Tibial nerve (tissue), 4 donors: ENCODE data around the gene EXD3.

Source experiments
- EP300 ChIP-seq, 2 donors: sonication (generic); formaldehyde crosslinking; IDR thresholded peaks; one replicate each; pipeline ENCODE4 v1.6.1; 2017; ENCODE audit warnings: antibody characterized with exemption in 2 of 2, mild to moderate bottlenecking in 1 of 2
- POLR2A ChIP-seq, 2 donors: fragments of 450-650 bp; IDR thresholded peaks; one replicate each; pipeline ENCODE4 v1.6.1; 2017; ENCODE audit warnings: antibody characterized with exemption in 2 of 2, mild to moderate bottlenecking in 2 of 2, moderate library complexity in 2 of 2
- TF ChIP-seq, protein P1 (sequence below), 5 experiments: fragments of 200-600 bp in 3 of 5; fragments of 450-650 bp in 2 of 5; sonication (generic) in 3 of 5; IDR thresholded peaks; one replicate each; pipeline ENCODE4 v1.5.1; 2016 to 2019; ENCODE audit warnings: antibody characterized with exemption in 5 of 5, mild to moderate bottlenecking in 3 of 5, moderate library complexity in 2 of 5

DNA sequence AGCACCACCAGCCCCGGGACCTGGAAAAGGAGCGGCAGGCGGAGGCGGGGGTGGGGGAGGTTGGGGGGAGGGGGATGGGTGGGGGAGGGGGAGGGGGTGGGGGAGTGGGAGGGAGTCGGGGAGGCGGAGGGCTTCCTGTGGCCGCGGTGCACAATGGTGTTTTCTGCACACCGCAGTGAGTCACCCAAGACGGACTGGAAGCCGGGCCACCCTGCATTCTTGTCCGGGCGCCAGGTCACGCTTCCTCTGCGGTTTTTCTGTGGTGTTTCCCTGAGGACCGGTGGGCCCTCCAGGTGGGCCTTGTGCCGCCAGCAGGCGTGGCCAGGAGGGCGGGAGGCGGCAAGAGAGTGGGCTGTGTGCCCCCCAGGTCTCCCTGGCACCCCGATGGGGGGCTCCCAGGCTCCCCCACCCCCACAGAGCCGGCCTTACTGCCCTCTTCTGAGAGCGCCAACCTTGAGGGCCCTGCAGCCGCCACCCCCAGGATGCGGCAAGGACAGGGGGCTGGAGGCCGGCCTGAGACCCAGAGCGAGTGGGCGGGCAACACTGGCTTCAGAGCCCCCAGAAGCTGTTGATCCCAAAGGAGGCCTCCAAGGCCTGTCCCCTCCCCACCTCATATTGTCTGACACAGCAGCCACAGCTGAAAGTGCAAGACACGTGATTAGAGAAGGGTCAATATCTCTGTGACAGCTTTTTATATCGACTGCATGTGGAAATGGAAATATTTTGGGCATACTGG, 11.1 kb downstream of the EXD3 start:
- TF ChIP-seq, protein P1, sequence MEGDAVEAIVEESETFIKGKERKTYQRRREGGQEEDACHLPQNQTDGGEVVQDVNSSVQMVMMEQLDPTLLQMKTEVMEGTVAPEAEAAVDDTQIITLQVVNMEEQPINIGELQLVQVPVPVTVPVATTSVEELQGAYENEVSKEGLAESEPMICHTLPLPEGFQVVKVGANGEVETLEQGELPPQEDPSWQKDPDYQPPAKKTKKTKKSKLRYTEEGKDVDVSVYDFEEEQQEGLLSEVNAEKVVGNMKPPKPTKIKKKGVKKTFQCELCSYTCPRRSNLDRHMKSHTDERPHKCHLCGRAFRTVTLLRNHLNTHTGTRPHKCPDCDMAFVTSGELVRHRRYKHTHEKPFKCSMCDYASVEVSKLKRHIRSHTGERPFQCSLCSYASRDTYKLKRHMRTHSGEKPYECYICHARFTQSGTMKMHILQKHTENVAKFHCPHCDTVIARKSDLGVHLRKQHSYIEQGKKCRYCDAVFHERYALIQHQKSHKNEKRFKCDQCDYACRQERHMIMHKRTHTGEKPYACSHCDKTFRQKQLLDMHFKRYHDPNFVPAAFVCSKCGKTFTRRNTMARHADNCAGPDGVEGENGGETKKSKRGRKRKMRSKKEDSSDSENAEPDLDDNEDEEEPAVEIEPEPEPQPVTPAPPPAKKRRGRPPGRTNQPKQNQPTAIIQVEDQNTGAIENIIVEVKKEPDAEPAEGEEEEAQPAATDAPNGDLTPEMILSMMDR (IDR thresholded peaks at IDR 0.05): no peak
- no peak for TF ChIP-seq POLR2A (IDR thresholded peaks at IDR 0.05)
- TF ChIP-seq EP300 (IDR thresholded peaks at IDR 0.05): no peak
